Neural cell (in vitro differentiated cells): ENCODE results near the gene CHAC2. TPM values are rescaled to one million over a fixed set of nuclear protein-coding genes. Genes with fewer than 3 reads are reported as not detected.
"Not testable (repeated sequence)": the region's sequence is repeated elsewhere in the genome, so short reads cannot be mapped to it uniquely, and the experiment has no call there.

Experiments used
- H2AFZ ChIP-seq: fragments of 200-600, 300-800 bp; sonication (generic), shearing (Covaris generic); 2 replicates; pipeline ENCODE4 v1.6.0; 2014; ENCODE audit warnings: low read depth, mild to moderate bottlenecking, antibody characterized with exemption, low read length, moderate library complexity
- H3F3A ChIP-seq: fragments of 200-600 bp; shearing (Covaris generic); 2 replicates; pipeline ENCODE4 v1.6.1; 2016; ENCODE audit warnings: mild to moderate bottlenecking, moderate library complexity, mixed read lengths, antibody characterized with exemption, low read length; ENCODE audit not compliant: insufficient read depth, poor library complexity, severe bottlenecking
- H3K27ac ChIP-seq: fragments of 200-600, 300-800 bp; sonication (generic), shearing (Covaris generic); 2 replicates; pipeline ENCODE4 v1.5.1; 2014; ENCODE audit warnings: mild to moderate bottlenecking, low read length, moderate library complexity
- H3K27me3 ChIP-seq: fragments of 300-800, 200-600 bp; sonication (generic), shearing (Covaris generic); 2 replicates; pipeline ENCODE4 v1.6.0; 2014; ENCODE audit warnings: mild to moderate bottlenecking, low read depth, low read length, moderate library complexity; ENCODE audit not compliant: insufficient read depth
- H3K36me3 ChIP-seq: fragments of 300-800, 200-600 bp; sonication (generic), shearing (Covaris generic); 2 replicates; pipeline ENCODE4 v1.5.1; 2014; ENCODE audit warnings: mild to moderate bottlenecking, antibody characterized with exemption, low read length, moderate library complexity; ENCODE audit not compliant: insufficient read depth
- H3K4me2 ChIP-seq: fragments of 300-800, 200-600 bp; sonication (generic), shearing (Covaris generic); 2 replicates; pipeline ENCODE4 v1.6.0; 2014; ENCODE audit warnings: mild to moderate bottlenecking, low read length
- H3K4me3 ChIP-seq: fragments of 300-800, 200-600 bp; sonication (generic), shearing (Covaris generic); 2 replicates; pipeline ENCODE4 v1.5.1; 2014; ENCODE audit warnings: mild to moderate bottlenecking, low read length, moderate library complexity
- H3K79me2 ChIP-seq: fragments of 200-600 bp; shearing (Covaris generic); replicated peaks from 2 replicates; pipeline ENCODE4 v1.6.0; 2014; ENCODE audit warnings: mild to moderate bottlenecking, low read length, moderate library complexity; ENCODE audit not compliant: insufficient read depth
- H3K9ac ChIP-seq: fragments of 300-800, 200-600 bp; sonication (generic), shearing (Covaris generic); 2 replicates; pipeline ENCODE4 v1.6.1; 2016; ENCODE audit warnings: mild to moderate bottlenecking, low read length, mixed read lengths
- H3K9me2 ChIP-seq: fragments of 200-600 bp; shearing (Covaris generic); 2 replicates; pipeline ENCODE4 v1.6.1; 2016; ENCODE audit warnings: mild to moderate bottlenecking, low read length, mixed read lengths; ENCODE audit not compliant: insufficient read depth
- H3K9me3 ChIP-seq: fragments of 200-600, 300-800 bp; sonication (generic), shearing (Covaris generic); 2 replicates; pipeline ENCODE4 v1.6.1; 2016; ENCODE audit warnings: mild to moderate bottlenecking, mixed run types, low read length, moderate library complexity, mixed read lengths
- H4K20me1 ChIP-seq: fragments of 200-600 bp; shearing (Covaris generic); 2 replicates; pipeline ENCODE4 v1.6.1; 2016; ENCODE audit warnings: mild to moderate bottlenecking, mixed run types; ENCODE audit not compliant: insufficient read depth
- EP300 ChIP-seq: fragments of 450-650 bp; conservative IDR thresholded peaks from 2 replicates; pipeline ENCODE4 v1.6.1; 2014; ENCODE audit warnings: antibody characterized with exemption, mild to moderate bottlenecking, moderate library complexity; ENCODE audit not compliant: poor library complexity, severe bottlenecking
- EZH2 ChIP-seq: fragments of 200-600, 300-800 bp; shearing (Covaris generic), sonication (generic); IDR thresholded peaks from 2 replicates; pipeline ENCODE4 v1.6.1; 2014; ENCODE audit warnings: antibody characterized with exemption, low read length, borderline replicate concordance, mild to moderate bottlenecking; ENCODE audit not compliant: insufficient read depth, poor library complexity, severe bottlenecking
- MXI1 ChIP-seq: fragments of 450-650 bp; conservative IDR thresholded peaks from 2 replicates; pipeline ENCODE4 v1.6.1; 2014; ENCODE audit warnings: antibody characterized with exemption, mild to moderate bottlenecking; ENCODE audit not compliant: poor library complexity, severe bottlenecking
- POLR2AphosphoS5 ChIP-seq: IDR thresholded peaks from 2 replicates; pipeline ENCODE4 v1.6.1; 2012
- RAD21 ChIP-seq: fragments of 450-650 bp; conservative IDR thresholded peaks from 2 replicates; pipeline ENCODE4 v1.6.1; 2014; ENCODE audit warnings: antibody characterized with exemption, mild to moderate bottlenecking, moderate library complexity
- SMC3 ChIP-seq: fragments of 450-650 bp; conservative IDR thresholded peaks from 2 replicates; pipeline ENCODE4 v1.6.1; 2014; ENCODE audit warnings: antibody characterized with exemption, mild to moderate bottlenecking, moderate library complexity; ENCODE audit not compliant: poor library complexity
- TAF1 ChIP-seq: IDR thresholded peaks from 2 replicates; pipeline ENCODE4 v1.6.1; 2012; ENCODE audit warnings: low read depth
- polyA plus RNA-seq: library from polyadenylated mRNA; depleted of rRNA; stranded (reverse); fragments of >200 nt; gene quantifications from 2 replicates; pipeline ENCODE4 v1.2.3, GENCODE V29; 2014
- TF ChIP-seq, protein P1 (sequence below): IDR thresholded peaks from 2 replicates; pipeline ENCODE4 v1.6.1; 2012; ENCODE audit warnings: borderline replicate concordance
- TF ChIP-seq, protein P2 (sequence below): fragments of 450-650 bp; IDR thresholded peaks from 2 replicates; pipeline ENCODE4 v1.5.1; 2014; ENCODE audit warnings: antibody characterized with exemption, mild to moderate bottlenecking, moderate library complexity; ENCODE audit not compliant: poor library complexity, severe bottlenecking

Gene CHAC2
- polyA plus RNA-seq, 1 donor from 2014 or later, result 7.7 TPM

DNA sequence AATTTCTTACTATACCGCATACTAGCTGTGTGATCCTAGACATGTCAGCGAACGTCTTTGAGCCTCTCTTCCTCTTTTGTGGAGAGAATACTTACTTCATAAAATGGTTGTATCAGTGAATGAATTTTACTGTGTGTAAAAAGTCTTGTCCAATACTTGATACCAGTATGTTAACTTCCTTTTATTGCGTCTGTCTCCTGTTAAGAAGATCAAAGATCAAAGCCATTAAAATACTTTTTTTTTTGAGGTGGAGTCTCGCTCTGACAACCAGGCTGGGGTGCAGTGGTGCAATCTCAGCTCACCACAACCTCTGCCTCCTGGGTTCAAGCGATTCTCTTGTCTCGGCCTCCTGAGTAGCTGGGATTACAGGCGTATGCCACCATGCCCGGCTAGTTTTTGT lies 52.4 kb downstream of the CHAC2 start:
- TF ChIP-seq SMC3, result no peak
- no peak for TF ChIP-seq EZH2
- TF ChIP-seq RAD21, result no peak
- TF ChIP-seq POLR2AphosphoS5, result no peak
- no peak for TF ChIP-seq MXI1
- TF ChIP-seq EP300, result no peak
- TF ChIP-seq, protein P1, sequence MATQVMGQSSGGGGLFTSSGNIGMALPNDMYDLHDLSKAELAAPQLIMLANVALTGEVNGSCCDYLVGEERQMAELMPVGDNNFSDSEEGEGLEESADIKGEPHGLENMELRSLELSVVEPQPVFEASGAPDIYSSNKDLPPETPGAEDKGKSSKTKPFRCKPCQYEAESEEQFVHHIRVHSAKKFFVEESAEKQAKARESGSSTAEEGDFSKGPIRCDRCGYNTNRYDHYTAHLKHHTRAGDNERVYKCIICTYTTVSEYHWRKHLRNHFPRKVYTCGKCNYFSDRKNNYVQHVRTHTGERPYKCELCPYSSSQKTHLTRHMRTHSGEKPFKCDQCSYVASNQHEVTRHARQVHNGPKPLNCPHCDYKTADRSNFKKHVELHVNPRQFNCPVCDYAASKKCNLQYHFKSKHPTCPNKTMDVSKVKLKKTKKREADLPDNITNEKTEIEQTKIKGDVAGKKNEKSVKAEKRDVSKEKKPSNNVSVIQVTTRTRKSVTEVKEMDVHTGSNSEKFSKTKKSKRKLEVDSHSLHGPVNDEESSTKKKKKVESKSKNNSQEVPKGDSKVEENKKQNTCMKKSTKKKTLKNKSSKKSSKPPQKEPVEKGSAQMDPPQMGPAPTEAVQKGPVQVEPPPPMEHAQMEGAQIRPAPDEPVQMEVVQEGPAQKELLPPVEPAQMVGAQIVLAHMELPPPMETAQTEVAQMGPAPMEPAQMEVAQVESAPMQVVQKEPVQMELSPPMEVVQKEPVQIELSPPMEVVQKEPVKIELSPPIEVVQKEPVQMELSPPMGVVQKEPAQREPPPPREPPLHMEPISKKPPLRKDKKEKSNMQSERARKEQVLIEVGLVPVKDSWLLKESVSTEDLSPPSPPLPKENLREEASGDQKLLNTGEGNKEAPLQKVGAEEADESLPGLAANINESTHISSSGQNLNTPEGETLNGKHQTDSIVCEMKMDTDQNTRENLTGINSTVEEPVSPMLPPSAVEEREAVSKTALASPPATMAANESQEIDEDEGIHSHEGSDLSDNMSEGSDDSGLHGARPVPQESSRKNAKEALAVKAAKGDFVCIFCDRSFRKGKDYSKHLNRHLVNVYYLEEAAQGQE, result no peak
- TF ChIP-seq TAF1, result no peak
- TF ChIP-seq, protein P2, sequence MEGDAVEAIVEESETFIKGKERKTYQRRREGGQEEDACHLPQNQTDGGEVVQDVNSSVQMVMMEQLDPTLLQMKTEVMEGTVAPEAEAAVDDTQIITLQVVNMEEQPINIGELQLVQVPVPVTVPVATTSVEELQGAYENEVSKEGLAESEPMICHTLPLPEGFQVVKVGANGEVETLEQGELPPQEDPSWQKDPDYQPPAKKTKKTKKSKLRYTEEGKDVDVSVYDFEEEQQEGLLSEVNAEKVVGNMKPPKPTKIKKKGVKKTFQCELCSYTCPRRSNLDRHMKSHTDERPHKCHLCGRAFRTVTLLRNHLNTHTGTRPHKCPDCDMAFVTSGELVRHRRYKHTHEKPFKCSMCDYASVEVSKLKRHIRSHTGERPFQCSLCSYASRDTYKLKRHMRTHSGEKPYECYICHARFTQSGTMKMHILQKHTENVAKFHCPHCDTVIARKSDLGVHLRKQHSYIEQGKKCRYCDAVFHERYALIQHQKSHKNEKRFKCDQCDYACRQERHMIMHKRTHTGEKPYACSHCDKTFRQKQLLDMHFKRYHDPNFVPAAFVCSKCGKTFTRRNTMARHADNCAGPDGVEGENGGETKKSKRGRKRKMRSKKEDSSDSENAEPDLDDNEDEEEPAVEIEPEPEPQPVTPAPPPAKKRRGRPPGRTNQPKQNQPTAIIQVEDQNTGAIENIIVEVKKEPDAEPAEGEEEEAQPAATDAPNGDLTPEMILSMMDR, result no peak
- Histone ChIP-seq H3K9me2 (no peaks in the 10 kb centered on the region), H3K4me3 (no peak overlapping the region), H4K20me1 (no peaks in the 10 kb centered on the region), H3K27me3 (no peaks in the 10 kb centered on the region), H3K9ac (no peak overlapping the region), H3K36me3 (peaks cover 15% of the 10 kb centered on the region), H3K27ac (no peak overlapping the region), H3K9me3 (no peaks in the 10 kb centered on the region), H2AFZ (no peak overlapping the region), H3K4me2 (no peak overlapping the region), H3K79me2 (no peaks in the 10 kb centered on the region), H3F3A (no peaks in the 10 kb centered on the region)

DNA sequence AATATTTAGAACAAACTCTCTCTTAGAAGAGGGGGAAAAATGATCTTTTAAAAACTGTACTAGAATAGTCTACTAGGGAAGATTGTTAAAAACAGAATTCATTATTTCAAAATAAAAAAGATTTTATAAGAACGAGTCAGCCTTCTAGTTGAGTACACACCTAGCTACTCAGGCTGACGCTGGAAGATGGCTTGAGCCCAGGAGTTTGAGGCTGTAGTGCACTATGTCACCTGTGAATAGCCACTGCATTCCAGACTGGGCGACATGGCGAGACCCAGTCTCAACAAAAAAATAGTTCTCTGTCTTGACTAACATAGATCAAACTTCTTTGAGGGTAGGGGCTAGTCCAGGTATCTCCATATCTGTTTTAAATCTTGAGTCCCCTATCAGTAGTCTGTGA lies 53.1 kb downstream of the CHAC2 start:
- no peaks in the 10 kb centered on the region for H3K79me2 ChIP-seq
- H2AFZ ChIP-seq, result no peak overlapping the region
- H3K27me3 ChIP-seq, result no peaks in the 10 kb centered on the region
- H4K20me1 ChIP-seq, result no peaks in the 10 kb centered on the region
- H3K9ac ChIP-seq, result no peak overlapping the region
- H3K36me3 ChIP-seq, result peaks cover 11% of the 10 kb centered on the region
- no peak overlapping the region for H3K4me3 ChIP-seq
- no peaks in the 10 kb centered on the region for H3K9me3 ChIP-seq
- H3K27ac ChIP-seq, result no peak overlapping the region
- H3F3A ChIP-seq, result no peaks in the 10 kb centered on the region
- H3K4me2 ChIP-seq, result no peak overlapping the region
- TF ChIP-seq RAD21, result no peak
- TF ChIP-seq EZH2, result no peak
- no peak for TF ChIP-seq EP300
- no peak for TF ChIP-seq TAF1
- no peak for TF ChIP-seq SMC3
- H3K9me2 ChIP-seq, result no peaks in the 10 kb centered on the region

DNA sequence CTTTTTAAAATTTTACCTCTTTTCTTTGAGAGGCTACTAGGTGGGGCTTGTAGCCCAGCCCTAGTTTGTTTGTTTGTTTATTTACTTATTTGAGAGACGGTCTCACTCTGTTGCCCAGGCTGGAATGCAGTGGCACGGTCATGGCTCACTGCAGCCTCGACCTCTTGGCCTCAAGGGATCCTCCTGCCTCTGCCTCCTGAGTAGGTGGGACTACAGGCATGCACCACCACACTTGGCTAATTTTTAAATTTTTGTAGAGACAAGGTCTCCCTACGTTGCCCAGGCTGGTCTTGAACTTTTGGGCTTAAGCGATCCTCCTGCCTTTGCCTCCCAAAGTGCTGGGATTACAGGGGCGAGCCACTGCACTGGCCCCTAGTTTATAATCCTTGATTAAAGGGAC lies 54.2 kb downstream of the CHAC2 start:
- Histone ChIP-seq H3K9me2 (no peaks in the 10 kb centered on the region), H2AFZ (no peak overlapping the region), H3K9me3 (no peaks in the 10 kb centered on the region), H4K20me1 (no peaks in the 10 kb centered on the region), H3K9ac (no peak overlapping the region), H3K79me2 (no peaks in the 10 kb centered on the region), H3K4me3 (no peak overlapping the region), H3F3A (no peaks in the 10 kb centered on the region), H3K36me3 (peaks cover 11% of the 10 kb centered on the region), H3K27ac (no peak overlapping the region), H3K27me3 (no peaks in the 10 kb centered on the region), H3K4me2 (no peak overlapping the region)
- no peak for TF ChIP-seq EZH2

DNA sequence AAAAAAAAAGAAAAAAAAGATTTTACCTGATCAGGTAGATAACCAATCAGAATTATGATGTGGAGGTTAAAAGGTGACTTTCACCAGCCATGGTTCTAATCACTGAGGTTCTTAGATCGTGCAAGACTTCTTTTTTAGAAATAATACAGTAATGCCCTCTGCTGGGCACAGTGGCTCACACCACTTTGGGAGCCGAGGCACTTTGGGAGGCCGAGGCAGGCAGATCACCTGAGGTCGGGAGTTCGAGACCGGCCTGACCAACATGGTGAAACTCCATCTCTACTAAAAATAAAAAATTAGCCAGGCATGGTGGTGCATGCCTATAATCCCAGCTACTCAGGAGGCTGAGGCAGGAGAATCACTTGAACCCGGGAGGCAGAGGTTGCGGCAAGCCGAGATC lies 56.0 kb downstream of the CHAC2 start:
- H3K4me3 ChIP-seq, H3K4me2 ChIP-seq: not testable (repeated sequence)

More for the DNA sequence above, 56.0 kb downstream of the CHAC2 start:
- not testable (repeated sequence) for H3K36me3 ChIP-seq, H2AFZ ChIP-seq, H3K27ac ChIP-seq, H4K20me1 ChIP-seq, H3K9me2 ChIP-seq, H3F3A ChIP-seq, H3K27me3 ChIP-seq, H3K9ac ChIP-seq, H3K79me2 ChIP-seq, H3K9me3 ChIP-seq
